Adipocyte (in vitro differentiated cells): ENCODE measurements around the gene ACKR2.

Experiments
- DNase-seq: peaks from one replicate; pipeline ENCODE4 v3.0.0-alpha.2; 2015; ENCODE audit warnings: low read depth
- H3K27me3 ChIP-seq: replicated peaks from 2 replicates; pipeline ENCODE4 v1.7.0; 2013; ENCODE audit warnings: mild to moderate bottlenecking, low read length, moderate library complexity; ENCODE audit not compliant: control insufficient read depth, insufficient read depth
- H3K36me3 ChIP-seq: 2 replicates; pipeline ENCODE4 v1.7.0; 2013; ENCODE audit warnings: low read length, mild to moderate bottlenecking, moderate library complexity; ENCODE audit not compliant: control insufficient read depth, insufficient read depth, severe bottlenecking
- H3K4me1 ChIP-seq: 2 replicates; pipeline ENCODE4 v1.7.0; 2013; ENCODE audit warnings: mild to moderate bottlenecking, low read length, moderate library complexity; ENCODE audit not compliant: control insufficient read depth, insufficient read depth
- H3K4me3 ChIP-seq: 2 replicates; pipeline ENCODE4 v1.7.0; 2013; ENCODE audit warnings: mild to moderate bottlenecking, low read length, moderate library complexity
- H3K9ac ChIP-seq: 2 replicates; pipeline ENCODE4 v1.7.0; 2013; ENCODE audit warnings: mild to moderate bottlenecking, low read length, moderate library complexity
- H3K9me3 ChIP-seq: 2 replicates; pipeline ENCODE4 v1.7.0; 2013; ENCODE audit warnings: mild to moderate bottlenecking, low read length, moderate library complexity; ENCODE audit not compliant: control insufficient read depth

The ACKR2 gene

GRCh38 chr3:42836150-42837123 is 27.2 kb downstream of the ACKR2 start:
- no peak for DNase-seq
- Histone ChIP-seq H3K36me3 (no peaks in the 10 kb centered on the region), H3K9me3 (no peaks in the 10 kb centered on the region), H3K27me3 (no peaks in the 10 kb centered on the region), H3K4me3 (no peak overlapping the region), H3K9ac (no peak overlapping the region), H3K4me1 (peaks cover 30% of the 10 kb centered on the region)

GRCh38 chr3:42838571-42838970 is 29.3 kb downstream of the ACKR2 start:
- no peak overlapping the region for H3K4me3 ChIP-seq
- no peak for DNase-seq
- H3K36me3 ChIP-seq: no peaks in the 10 kb centered on the region
- peaks cover 36% of the 10 kb centered on the region for H3K4me1 ChIP-seq
- H3K9ac ChIP-seq: peak overlapping the region; percentile 24
- no peaks in the 10 kb centered on the region for H3K9me3 ChIP-seq
- H3K27me3 ChIP-seq: no peaks in the 10 kb centered on the region

GRCh38 chr3:42839616-42840015 is 30.4 kb downstream of the ACKR2 start:
- H3K36me3 ChIP-seq: no peaks in the 10 kb centered on the region
- H3K27me3 ChIP-seq: no peaks in the 10 kb centered on the region
- H3K9ac ChIP-seq: peak overlapping the region; percentile 55
- H3K4me3 ChIP-seq: no peak overlapping the region
- no peaks in the 10 kb centered on the region for H3K9me3 ChIP-seq
- DNase-seq: peak; percentile 90
- peaks cover 42% of the 10 kb centered on the region for H3K4me1 ChIP-seq

GRCh38 chr3:42841332-42841731 is 32.1 kb downstream of the ACKR2 start:
- no peak for DNase-seq
- Histone ChIP-seq H3K4me3 (peak overlapping the region; percentile 11), H3K9me3 (no peaks in the 10 kb centered on the region), H3K36me3 (no peaks in the 10 kb centered on the region), H3K27me3 (no peaks in the 10 kb centered on the region), H3K4me1 (peaks cover 55% of the 10 kb centered on the region), H3K9ac (peak overlapping the region; percentile 58)

DNA sequence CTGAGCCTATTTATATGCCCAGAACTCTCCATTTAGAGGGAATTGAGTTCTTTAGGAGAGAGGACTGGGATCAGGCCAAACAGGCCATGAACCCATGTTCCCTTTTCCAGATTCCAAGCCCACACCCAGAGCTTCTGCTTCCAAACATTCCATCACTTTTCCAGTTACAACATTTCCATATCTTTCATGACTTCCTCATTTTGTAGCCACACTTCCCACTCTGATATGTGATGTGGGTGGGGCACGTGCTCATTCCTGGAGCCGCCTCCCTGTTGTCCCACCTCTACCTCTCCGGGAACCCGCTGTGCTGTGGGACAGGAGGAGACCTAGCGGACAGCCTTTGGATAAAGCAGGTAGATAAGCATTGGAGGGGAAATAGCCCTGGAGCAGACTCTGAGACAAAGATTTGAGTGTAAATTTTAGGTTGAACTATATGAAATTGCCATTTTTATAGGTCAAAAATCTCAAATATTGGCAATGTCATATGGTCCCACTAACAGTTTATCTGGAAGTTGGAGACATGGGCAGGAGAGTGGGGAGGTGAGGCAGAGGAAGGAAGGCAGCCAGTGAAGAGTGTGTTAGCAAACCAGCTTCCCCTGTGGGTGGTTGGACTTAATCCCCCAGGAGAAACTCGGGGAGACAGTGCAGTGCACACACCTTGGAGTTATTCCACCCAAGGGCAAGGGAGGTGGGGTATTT is 34.6 kb downstream of the ACKR2 start:
- no peak for DNase-seq
- H3K27me3 ChIP-seq: no peaks in the 10 kb centered on the region

GRCh38 chr3:42844412-42844713 is 35.1 kb downstream of the ACKR2 start:
- peaks cover 61% of the 10 kb centered on the region for H3K4me1 ChIP-seq
- H3K9me3 ChIP-seq: no peaks in the 10 kb centered on the region
- peak overlapping the region; percentile 67 for H3K4me3 ChIP-seq
- DNase-seq: no peak
- H3K27me3 ChIP-seq: no peaks in the 10 kb centered on the region
- peak overlapping the region; percentile 66 for H3K9ac ChIP-seq
- H3K36me3 ChIP-seq: no peaks in the 10 kb centered on the region

More for the DNA sequence above, 34.6 kb downstream of the ACKR2 start:
- H3K9me3 ChIP-seq: no peaks in the 10 kb centered on the region
- H3K9ac ChIP-seq: peak overlapping the region; percentile 71
- no peaks in the 10 kb centered on the region for H3K36me3 ChIP-seq
- H3K4me3 ChIP-seq: peak overlapping the region; percentile 67
- H3K4me1 ChIP-seq: peaks cover 66% of the 10 kb centered on the region

DNA sequence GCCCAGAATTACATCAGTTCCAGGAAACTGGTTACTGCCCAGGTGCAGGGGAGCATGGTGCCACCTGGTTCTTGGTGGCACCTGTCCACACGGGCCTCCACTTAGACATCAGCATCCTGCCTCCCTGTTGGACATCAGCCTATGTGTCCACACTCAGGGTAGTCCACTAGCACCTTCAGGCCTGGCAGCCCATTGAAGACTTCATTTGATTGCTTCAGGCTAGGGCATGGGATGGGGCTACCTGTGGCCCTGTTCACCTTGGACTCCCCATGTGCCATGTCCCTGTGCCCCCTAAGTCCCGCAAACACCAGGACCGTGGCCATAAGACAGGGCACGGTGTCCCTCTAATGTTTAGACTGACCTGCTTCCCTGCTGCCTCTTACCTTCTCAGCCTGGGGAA is 35.6 kb downstream of the ACKR2 start:
- H3K36me3 ChIP-seq: no peaks in the 10 kb centered on the region
- peaks cover 59% of the 10 kb centered on the region for H3K4me1 ChIP-seq
- no peaks in the 10 kb centered on the region for H3K9me3 ChIP-seq
- H3K4me3 ChIP-seq: no peak overlapping the region
- H3K27me3 ChIP-seq: no peaks in the 10 kb centered on the region
- DNase-seq: no peak
- H3K9ac ChIP-seq: peak overlapping the region; percentile 66

DNA sequence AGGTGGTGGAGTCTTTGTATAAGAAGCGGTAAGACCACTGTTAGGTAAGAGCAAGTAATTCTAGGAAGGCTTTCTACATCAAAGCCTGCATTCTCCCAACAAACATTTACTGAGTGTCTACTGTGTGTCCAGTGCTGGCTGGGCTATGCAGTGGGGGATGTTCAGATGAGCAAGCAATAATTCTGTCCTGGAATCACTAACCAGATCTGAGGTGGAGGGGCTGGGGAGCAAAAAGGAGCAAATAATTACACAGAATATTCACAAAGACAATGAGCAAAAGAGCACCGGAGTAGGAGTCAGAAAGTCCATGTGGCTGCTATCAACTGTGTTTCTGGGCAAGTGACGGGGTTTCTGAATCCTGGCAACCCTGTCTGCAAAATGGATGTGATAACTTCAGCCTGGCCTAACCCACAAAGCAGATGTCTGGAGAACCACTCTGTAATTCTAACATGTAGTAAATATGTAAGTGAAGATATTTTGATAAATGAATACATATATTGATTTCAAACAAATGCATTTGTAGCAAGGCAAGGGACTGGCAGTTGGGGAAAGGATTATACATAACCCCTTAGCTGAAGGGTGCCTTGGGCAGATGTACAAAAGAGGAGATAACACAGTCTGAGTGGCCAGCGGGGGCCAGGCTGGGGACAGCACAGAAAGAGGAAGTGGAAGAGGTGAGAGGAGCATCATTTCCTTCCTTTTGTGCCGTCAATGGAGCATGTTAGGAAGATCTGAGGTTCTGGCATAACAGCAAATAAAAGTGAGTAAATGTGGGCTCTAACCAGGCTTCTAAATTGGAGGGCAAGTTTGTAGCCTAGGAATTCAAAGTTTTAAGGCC is 37.7 kb downstream of the ACKR2 start:
- DNase-seq: no peak
- no peaks in the 10 kb centered on the region for H3K27me3 ChIP-seq
- peaks cover 63% of the 10 kb centered on the region for H3K4me1 ChIP-seq
- H3K36me3 ChIP-seq: no peaks in the 10 kb centered on the region
- no peaks in the 10 kb centered on the region for H3K9me3 ChIP-seq
- H3K9ac ChIP-seq: peak overlapping the region; percentile 66
- H3K4me3 ChIP-seq: no peak overlapping the region

DNA sequence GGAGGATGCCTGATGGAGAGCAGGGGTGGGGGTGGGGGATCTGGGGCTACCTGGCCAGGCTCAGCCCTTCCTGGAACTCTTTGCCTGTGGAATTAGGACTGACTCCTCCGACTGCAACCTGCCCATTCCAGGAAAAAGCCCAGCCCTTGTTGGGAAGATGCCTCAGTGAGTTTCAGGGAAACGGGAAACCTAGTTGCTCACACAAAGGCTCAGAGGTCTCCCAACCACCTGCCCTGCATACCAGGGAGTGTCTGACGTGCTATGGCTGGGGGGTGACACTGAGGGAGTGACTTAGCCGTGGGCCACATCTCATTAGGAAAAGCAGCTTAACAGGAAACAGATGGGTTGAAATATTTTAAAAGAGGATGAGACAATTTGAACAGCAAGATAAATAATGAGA is 38.5 kb downstream of the ACKR2 start:
- no peak overlapping the region for H3K9ac ChIP-seq
- H3K9me3 ChIP-seq: no peaks in the 10 kb centered on the region
- no peaks in the 10 kb centered on the region for H3K36me3 ChIP-seq
- H3K4me1 ChIP-seq: peaks cover 64% of the 10 kb centered on the region
- H3K4me3 ChIP-seq: no peak overlapping the region
- no peak for DNase-seq
- H3K27me3 ChIP-seq: no peaks in the 10 kb centered on the region

GRCh38 chr3:42849017-42849416 is 39.8 kb downstream of the ACKR2 start:
- no peak overlapping the region for H3K4me3 ChIP-seq
- H3K27me3 ChIP-seq: no peaks in the 10 kb centered on the region
- DNase-seq: no peak
- H3K36me3 ChIP-seq: no peaks in the 10 kb centered on the region
- H3K4me1 ChIP-seq: peaks cover 61% of the 10 kb centered on the region
- no peaks in the 10 kb centered on the region for H3K9me3 ChIP-seq
- no peak overlapping the region for H3K9ac ChIP-seq

DNA sequence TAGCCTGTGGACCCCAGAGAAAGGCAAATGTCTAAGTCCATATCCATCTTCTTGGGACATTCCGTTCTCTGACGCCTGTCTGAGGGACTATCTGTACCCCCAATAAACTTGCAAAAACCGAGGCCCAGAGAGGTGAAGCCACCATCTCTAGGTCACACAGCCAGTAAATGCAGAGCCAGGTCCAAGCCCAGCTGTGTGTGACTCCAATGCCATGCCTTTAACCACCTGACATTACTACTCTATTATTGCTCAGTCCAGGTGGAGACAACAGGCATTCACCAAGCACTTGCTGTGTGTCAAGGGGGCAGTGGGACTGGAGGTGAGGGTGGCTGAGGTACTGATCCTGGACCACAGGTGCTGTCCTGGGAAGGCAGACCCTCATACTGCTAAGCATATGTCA is 41.0 kb downstream of the ACKR2 start:
- DNase-seq: no peak
- no peaks in the 10 kb centered on the region for H3K9me3 ChIP-seq

More for the DNA sequence above, 41.0 kb downstream of the ACKR2 start:
- Histone ChIP-seq H3K27me3 (no peaks in the 10 kb centered on the region), H3K4me1 (peaks cover 52% of the 10 kb centered on the region), H3K36me3 (no peaks in the 10 kb centered on the region), H3K4me3 (no peak overlapping the region), H3K9ac (no peak overlapping the region)
